AML-193 (cell line): ENCODE measurements around the gene CXXC5.
"Not testable (repeated sequence)": the region's sequence is repeated elsewhere in the genome, so short reads cannot be mapped to it uniquely, and the experiment has no call there.

Experiments
- DNase-seq, 2 experiments: peaks; one replicate each; lab custom pipeline; 2025; lab: John Stamatoyannopoulos, UW

The CXXC5 gene

GRCh38 chr5:139648205-139649081 lies at the start of gene CXXC5:
CXXC5 (plus strand) TSS chr5:139648349; CDS start chr5:139680524, 32,175 bp downstream.
- peak; percentile 35 to 51 for DNase-seq

- DNase-seq, result not testable (repeated sequence)
Measured at GRCh38 chr5:139598601-139598965, 49.6 kb upstream of the CXXC5 start.

- no peak for DNase-seq
Measured at GRCh38 chr5:139600336-139600949, 47.7 kb upstream of the CXXC5 start.

- DNase-seq, result no peak
Measured at GRCh38 chr5:139601429-139601828, 46.7 kb upstream of the CXXC5 start.

GRCh38 chr5:139601948-139602347 lies 46.2 kb upstream of the CXXC5 start:
- not testable (repeated sequence) for DNase-seq

- no peak for DNase-seq
Measured at GRCh38 chr5:139605887-139606286, 42.3 kb upstream of the CXXC5 start.

- DNase-seq, result no peak
Measured at GRCh38 chr5:139611703-139612584, 36.2 kb upstream of the CXXC5 start.

- no peak for DNase-seq
Measured at GRCh38 chr5:139619861-139620260, 28.3 kb upstream of the CXXC5 start.

GRCh38 chr5:139625398-139625797 lies 22.8 kb upstream of the CXXC5 start:
- not testable (repeated sequence) for DNase-seq

GRCh38 chr5:139630855-139631254 lies 17.3 kb upstream of the CXXC5 start:
- no peak for DNase-seq

- DNase-seq, result no peak
Measured at GRCh38 chr5:139631520-139632165, 16.5 kb upstream of the CXXC5 start.

- DNase-seq, result peak; percentile 61 to 73
Measured at GRCh38 chr5:139633295-139634027, 14.7 kb upstream of the CXXC5 start.

GRCh38 chr5:139634028-139634325 lies 14.2 kb upstream of the CXXC5 start:
- no peak for DNase-seq

- no peak for DNase-seq
Measured at GRCh38 chr5:139634541-139634940, 13.6 kb upstream of the CXXC5 start.

GRCh38 chr5:139635191-139635590 lies 13.0 kb upstream of the CXXC5 start:
- DNase-seq, result no peak

GRCh38 chr5:139635606-139636206 lies 12.4 kb upstream of the CXXC5 start:
- DNase-seq, result peak; percentile 15

- no peak for DNase-seq
Measured at GRCh38 chr5:139636207-139636792, 11.8 kb upstream of the CXXC5 start.

GRCh38 chr5:139636975-139637408 lies 11.2 kb upstream of the CXXC5 start:
- DNase-seq, result peak in 1 of 2 experiments; percentile 20

- DNase-seq, result peak; percentile 56
Measured at GRCh38 chr5:139637438-139638089, 10.6 kb upstream of the CXXC5 start.
